A673 (cell line): ENCODE data around the gene PRPSAP2. TPM values are rescaled to one million over a fixed set of nuclear protein-coding genes. Genes with fewer than 3 reads are reported as not detected.

ENCODE experiments used
- BruUV-seq: library from RNA; stranded (reverse); fragments of 400-500 nt; replicated peaks from 2 replicates; lab custom pipeline; 2021; lab: Mats Ljungman, UMichigan
- CTCF ChIA-PET: fragments of 300-600 bp; sonication (Branson Sonifier 250); formaldehyde crosslinking; loops from one replicate; lab custom pipeline; 2022; ENCODE audit warnings: antibody characterized with exemption; lab: Charles Lee
- POLR2A ChIA-PET: fragments of 300-600 bp; sonication (Branson Sonifier 250); formaldehyde crosslinking; loops from one replicate; lab custom pipeline; 2022; ENCODE audit warnings: antibody characterized with exemption; ENCODE audit not compliant: low non-redundant PET; lab: Charles Lee
- DNase-seq: peaks from one replicate; pipeline ENCODE4 v3.0.0-alpha.2; 2015; ENCODE audit warnings: low spot score
- H3K27ac ChIP-seq: fragments of 200-600 bp; sonication (generic); 2 replicates; pipeline ENCODE4 v1.5.1; 2016; ENCODE audit warnings: mixed run types, low read depth, mild to moderate bottlenecking, mixed read lengths, antibody characterized with exemption, low read length; ENCODE audit not compliant: poor library complexity, severe bottlenecking
- H3K27me3 ChIP-seq: fragments of 200-600 bp; sonication (generic); replicated peaks from 2 replicates; pipeline ENCODE4 v1.6.1; 2017; ENCODE audit warnings: mixed run types, low read depth, mild to moderate bottlenecking, mixed read lengths, antibody characterized with exemption, low read length; ENCODE audit not compliant: insufficient read depth, poor library complexity
- H3K36me3 ChIP-seq: fragments of 200-600 bp; sonication (generic); 2 replicates; pipeline ENCODE4 v1.6.1; 2016; ENCODE audit warnings: mixed run types, mild to moderate bottlenecking, mixed read lengths, antibody characterized with exemption, low read length; ENCODE audit not compliant: insufficient read depth, poor library complexity, severe bottlenecking
- H3K4me1 ChIP-seq: fragments of 200-600 bp; sonication (generic); 2 replicates; pipeline ENCODE4 v1.6.1; 2017; ENCODE audit warnings: mixed run types, mild to moderate bottlenecking, mixed read lengths, antibody characterized with exemption, low read length; ENCODE audit not compliant: insufficient read depth, poor library complexity, severe bottlenecking
- H3K4me3 ChIP-seq: fragments of 200-600 bp; sonication (generic); 2 replicates; pipeline ENCODE4 v1.5.1; 2016; ENCODE audit warnings: low read depth, mixed run types, mild to moderate bottlenecking, mixed read lengths, low read length; ENCODE audit not compliant: poor library complexity, severe bottlenecking
- H3K9me3 ChIP-seq: fragments of 200-600 bp; sonication (generic); 2 replicates; pipeline ENCODE4 v1.6.1; 2016; ENCODE audit warnings: mixed run types, low read depth, mild to moderate bottlenecking, mixed read lengths, antibody characterized with exemption, low read length; ENCODE audit not compliant: poor library complexity, severe bottlenecking
- CTCF ChIP-seq: fragments of 300-800, 200-600 bp; sonication (generic); conservative IDR thresholded peaks from 2 replicates; pipeline ENCODE4 v1.5.1; 2017; ENCODE audit warnings: low read depth, mild to moderate bottlenecking, antibody characterized with exemption, low read length, moderate library complexity, mixed read lengths
- EZH2 ChIP-seq: fragments of 200-600 bp; sonication (generic); IDR thresholded peaks from 2 replicates; pipeline ENCODE4 v1.6.1; 2017; ENCODE audit warnings: borderline replicate concordance, low read depth, mild to moderate bottlenecking, mixed read lengths, antibody characterized with exemption, low read length; ENCODE audit not compliant: poor library complexity, severe bottlenecking
- intact Hi-C: fragments of 100-400 bp; cut with micrococcal nuclease; formaldehyde crosslinking; loops from one replicate; pipeline ENCODE4 v1.10.0; 2022; ENCODE audit not compliant: unreplicated experiment
- total RNA-seq: library from RNA; stranded (reverse); gene quantifications from 2 replicates; pipeline ENCODE4 v1.2.3, GENCODE V29; 2021

Gene PRPSAP2
- total RNA-seq, 1 experiment from 2014 or later: 72.1 TPM

- POLR2A ChIA-PET: no interaction called here
- Histone ChIP-seq H3K27ac (no peak overlapping the region), H3K9me3 (no peaks in the 10 kb centered on the region), H3K4me1 (no peaks in the 10 kb centered on the region), H3K36me3 (no peaks in the 10 kb centered on the region), H3K4me3 (no peak overlapping the region), H3K27me3 (no peaks in the 10 kb centered on the region)
- DNase-seq: no peak
- CTCF ChIA-PET: no interaction called here
- intact Hi-C loops: no loop called here
- BruUV-seq: no TSS peak
- no peak for TF ChIP-seq CTCF
- no peak for TF ChIP-seq EZH2
Observed at GRCh38 chr17:18959071-18959844, 101.3 kb downstream of the PRPSAP2 start.

GRCh38 chr17:18959845-18960240 lies 101.9 kb downstream of the PRPSAP2 start:
- Histone ChIP-seq H3K27ac (no peak overlapping the region), H3K4me3 (no peak overlapping the region), H3K36me3 (no peaks in the 10 kb centered on the region), H3K4me1 (no peaks in the 10 kb centered on the region), H3K27me3 (no peaks in the 10 kb centered on the region), H3K9me3 (no peaks in the 10 kb centered on the region)
- no peak for TF ChIP-seq CTCF
- TF ChIP-seq EZH2: no peak
- POLR2A ChIA-PET: no interaction called here
- BruUV-seq: no TSS peak
- intact Hi-C loops: no loop called here
- CTCF ChIA-PET: no interaction called here
- no peak for DNase-seq

- Histone ChIP-seq H3K27me3 (no peaks in the 10 kb centered on the region), H3K36me3 (no peaks in the 10 kb centered on the region), H3K9me3 (no peaks in the 10 kb centered on the region), H3K27ac (no peak overlapping the region), H3K4me3 (no peak overlapping the region), H3K4me1 (no peaks in the 10 kb centered on the region)
- no peak for DNase-seq
- no peak for TF ChIP-seq EZH2
- BruUV-seq: no TSS peak
- intact Hi-C loops: no loop called here
- ChIA-PET POLR2A (no interaction called here), CTCF (interaction anchor here (0.9 to 1.1 kb wide), 2 partner anchors 15 to 40 kb away, joined by 3 to 6 read pairs; no protein-coding TSS in a partner anchor)
Observed at GRCh38 chr17:18960241-18960665, 102.3 kb downstream of the PRPSAP2 start.
